Measurements from ENCODE around the gene SORBS1. TPM values are rescaled to one million over a fixed set of nuclear protein-coding genes. Genes with fewer than 3 reads are reported as not detected.

The SORBS1 gene
- total and polyA plus RNA-seq, 2 donors (not counting 3 experiments of a cell fraction or from before 2014, with no cell fraction given): 2.0 to 7.9 TPM

GRCh38 chr10:95503001-95503400 lies 58.2 kb downstream of the SORBS1 start:
- no peaks in the 10 kb centered on the region for H3K36me3 ChIP-seq (ENCODE audit: control insufficient read depth in 2 of 2, extremely low read depth in 1 of 2, insufficient read depth in 2 of 2, low read length in 2 of 2)
- no peak overlapping the region for H3K27ac ChIP-seq (ENCODE audit: insufficient read depth, low read depth, low read length)
- H3K4me2 ChIP-seq (ENCODE audit: insufficient read depth, low read length): no peak overlapping the region
- no peaks in the 10 kb centered on the region for H3K9me1 ChIP-seq (replicated peaks; ENCODE audit: control insufficient read depth, extremely low read depth, insufficient read depth, low read length)
- dilution Hi-C loops (cut with MboI; ENCODE audit: extremely low pct_ligation_motif_present, low sequenced_read_pairs) (no loop called here), intact Hi-C loops (cut with micrococcal nuclease) (no loop called here)
- H4K20me1 ChIP-seq (replicated peaks; ENCODE audit: control insufficient read depth, extremely low read depth, insufficient read depth, low read length): no peaks in the 10 kb centered on the region
- FAIRE-seq: no peak
- H3K4me3 ChIP-seq (replicated peaks in 1 of 3; ENCODE audit: insufficient read depth in 1 of 3, low read depth in 1 of 3, low read length in 3 of 3): no peak overlapping the region
- no peak for DNase-seq (ENCODE audit: low read depth, low spot score)
- no TSS peak for BruUV-seq (replicated peaks)
- no peak overlapping the region for H3K9ac ChIP-seq (replicated peaks; ENCODE audit: extremely low read depth, insufficient read depth, low read length)
- H3K79me2 ChIP-seq (ENCODE audit: control insufficient read depth, insufficient read depth, low read length): no peaks in the 10 kb centered on the region
- no peaks in the 10 kb centered on the region for H3K9me3 ChIP-seq (replicated peaks; ENCODE audit: control insufficient read depth, insufficient read depth, low read length)
- no peaks in the 10 kb centered on the region for H3K27me3 ChIP-seq (ENCODE audit: control insufficient read depth in 2 of 2, insufficient read depth in 2 of 2, low read length in 2 of 2)
- no peak overlapping the region for H2AFZ ChIP-seq (ENCODE audit: low read depth, low read length)
- CTCF ChIA-PET: interaction anchor here (0.9 kb wide), 1 partner anchor 29 kb away, joined by 3 read pairs; no protein-coding TSS in a partner anchor
- TF ChIP-seq POLR2AphosphoS5 (IDR thresholded peaks at IDR 0.05; ENCODE audit: insufficient read depth, low read depth, low read length) (no peak), MYC (IDR thresholded peaks at IDR 0.05; ENCODE audit: low read depth, low read length) (no peak), JUN (IDR thresholded peaks at IDR 0.05; ENCODE audit: borderline replicate concordance, insufficient read depth, insufficient read length, low read depth) (no peak), MAX (IDR thresholded peaks at IDR 0.05; ENCODE audit: insufficient read depth, insufficient read length) (no peak)
- POLR2A ChIA-PET: no interaction called here
- peaks cover 22% of the 10 kb centered on the region for H3K4me1 ChIP-seq (ENCODE audit: control insufficient read depth, extremely low read depth, insufficient read depth, low read length)

GRCh38 chr10:95502377-95502776 lies 58.8 kb downstream of the SORBS1 start:
- dilution Hi-C loops (cut with MboI; ENCODE audit: extremely low pct_ligation_motif_present, low sequenced_read_pairs) (no loop called here), intact Hi-C loops (cut with micrococcal nuclease) (no loop called here)
- Histone ChIP-seq H3K36me3 (ENCODE audit: control insufficient read depth in 2 of 2, extremely low read depth in 1 of 2, insufficient read depth in 2 of 2, low read length in 2 of 2) (no peaks in the 10 kb centered on the region), H3K9me1 (replicated peaks; ENCODE audit: control insufficient read depth, extremely low read depth, insufficient read depth, low read length) (no peaks in the 10 kb centered on the region), H3K4me1 (ENCODE audit: control insufficient read depth, extremely low read depth, insufficient read depth, low read length) (peaks cover 22% of the 10 kb centered on the region), H3K27ac (ENCODE audit: insufficient read depth, low read depth, low read length) (no peak overlapping the region), H3K79me2 (ENCODE audit: control insufficient read depth, insufficient read depth, low read length) (no peaks in the 10 kb centered on the region), H2AFZ (ENCODE audit: low read depth, low read length) (no peak overlapping the region), H3K9me3 (replicated peaks; ENCODE audit: control insufficient read depth, insufficient read depth, low read length) (no peaks in the 10 kb centered on the region), H3K27me3 (ENCODE audit: control insufficient read depth in 2 of 2, insufficient read depth in 2 of 2, low read length in 2 of 2) (no peaks in the 10 kb centered on the region), H3K9ac (replicated peaks; ENCODE audit: extremely low read depth, insufficient read depth, low read length) (no peak overlapping the region), H3K4me2 (ENCODE audit: insufficient read depth, low read length) (no peak overlapping the region), H4K20me1 (replicated peaks; ENCODE audit: control insufficient read depth, extremely low read depth, insufficient read depth, low read length) (no peaks in the 10 kb centered on the region), H3K4me3 (replicated peaks in 1 of 3; ENCODE audit: insufficient read depth in 1 of 3, low read depth in 1 of 3, low read length in 3 of 3) (no peak overlapping the region)
- FAIRE-seq (no peak), DNase-seq (ENCODE audit: low read depth, low spot score) (no peak)
- ChIA-PET POLR2A (no interaction called here), CTCF (interaction anchor here (0.9 kb wide), 1 partner anchor 28 kb away, joined by 3 read pairs; no protein-coding TSS in a partner anchor)
- TF ChIP-seq JUN (IDR thresholded peaks at IDR 0.05; ENCODE audit: borderline replicate concordance, insufficient read depth, insufficient read length, low read depth): no peak
- BruUV-seq (replicated peaks): no TSS peak

All from endothelial cell of umbilical vein (primary cell).